ENCODE data around the gene TRAF3IP1.
A peak's percentile ranks its signal among the peaks of the same experiment; 100 is the strongest.

Gene TRAF3IP1

DNA sequence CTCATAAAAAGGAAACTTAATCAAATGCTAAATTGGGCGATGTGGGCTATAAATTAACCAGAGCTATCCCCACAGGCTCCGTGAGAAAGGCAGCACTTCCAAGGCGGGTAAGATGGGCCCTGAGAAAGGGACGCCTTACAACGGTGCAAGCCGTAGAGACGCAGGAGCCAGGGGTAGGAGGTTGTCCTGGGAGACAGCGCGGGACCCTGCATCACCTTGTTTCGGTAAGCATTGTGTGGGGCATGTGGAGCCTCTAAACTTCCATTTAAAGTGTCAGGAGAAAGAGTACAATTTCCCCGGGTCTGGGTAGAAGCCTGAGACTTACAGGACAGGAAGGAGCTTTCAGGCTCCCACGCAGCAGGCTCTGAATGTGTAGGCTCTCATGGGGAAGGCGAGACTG lies 30.7 kb upstream of the TRAF3IP1 start:
- Histone ChIP-seq H3K36me3 (no peaks in the 10 kb centered on the region), H3K4me1 (peaks cover 0 to 42% (median 40%) of the 10 kb centered on the region in 4 donors), H3K27ac (peak overlapping the region; percentile 98 to 99), H3K27me3 (no peaks in the 10 kb centered on the region), H3K9me3 (no peaks in the 10 kb centered on the region), H3K4me3 (peak overlapping the region; percentile 86 to 90)
- intact Hi-C loops (cut with DNase I; ENCODE audit: low total_unique reads): loop anchor here (2.0 to 10.0 kb wide), 2 partner anchors 31 to 1955 kb away; partner anchors contain the start of gene TRAF3IP1
- peak; percentile 17 to 63 for DNase-seq
- TF ChIP-seq, protein P1, sequence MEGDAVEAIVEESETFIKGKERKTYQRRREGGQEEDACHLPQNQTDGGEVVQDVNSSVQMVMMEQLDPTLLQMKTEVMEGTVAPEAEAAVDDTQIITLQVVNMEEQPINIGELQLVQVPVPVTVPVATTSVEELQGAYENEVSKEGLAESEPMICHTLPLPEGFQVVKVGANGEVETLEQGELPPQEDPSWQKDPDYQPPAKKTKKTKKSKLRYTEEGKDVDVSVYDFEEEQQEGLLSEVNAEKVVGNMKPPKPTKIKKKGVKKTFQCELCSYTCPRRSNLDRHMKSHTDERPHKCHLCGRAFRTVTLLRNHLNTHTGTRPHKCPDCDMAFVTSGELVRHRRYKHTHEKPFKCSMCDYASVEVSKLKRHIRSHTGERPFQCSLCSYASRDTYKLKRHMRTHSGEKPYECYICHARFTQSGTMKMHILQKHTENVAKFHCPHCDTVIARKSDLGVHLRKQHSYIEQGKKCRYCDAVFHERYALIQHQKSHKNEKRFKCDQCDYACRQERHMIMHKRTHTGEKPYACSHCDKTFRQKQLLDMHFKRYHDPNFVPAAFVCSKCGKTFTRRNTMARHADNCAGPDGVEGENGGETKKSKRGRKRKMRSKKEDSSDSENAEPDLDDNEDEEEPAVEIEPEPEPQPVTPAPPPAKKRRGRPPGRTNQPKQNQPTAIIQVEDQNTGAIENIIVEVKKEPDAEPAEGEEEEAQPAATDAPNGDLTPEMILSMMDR (IDR thresholded peaks at IDR 0.05): no peak

GRCh38 chr2:238290091-238290509 lies 30.2 kb upstream of the TRAF3IP1 start:
- no peaks in the 10 kb centered on the region for H3K9me3 ChIP-seq
- intact Hi-C loops (cut with DNase I; ENCODE audit: low total_unique reads): no loop called here
- no peaks in the 10 kb centered on the region for H3K27me3 ChIP-seq
- no peaks in the 10 kb centered on the region for H3K36me3 ChIP-seq
- H3K27ac ChIP-seq: no peak overlapping the region
- no peak overlapping the region for H3K4me3 ChIP-seq
- peak; percentile 32 to 68 for DNase-seq
- TF ChIP-seq, protein P1 (IDR thresholded peaks at IDR 0.05): no peak
- peaks cover 0 to 37% (median 35%) of the 10 kb centered on the region in 4 donors for H3K4me1 ChIP-seq

DNA sequence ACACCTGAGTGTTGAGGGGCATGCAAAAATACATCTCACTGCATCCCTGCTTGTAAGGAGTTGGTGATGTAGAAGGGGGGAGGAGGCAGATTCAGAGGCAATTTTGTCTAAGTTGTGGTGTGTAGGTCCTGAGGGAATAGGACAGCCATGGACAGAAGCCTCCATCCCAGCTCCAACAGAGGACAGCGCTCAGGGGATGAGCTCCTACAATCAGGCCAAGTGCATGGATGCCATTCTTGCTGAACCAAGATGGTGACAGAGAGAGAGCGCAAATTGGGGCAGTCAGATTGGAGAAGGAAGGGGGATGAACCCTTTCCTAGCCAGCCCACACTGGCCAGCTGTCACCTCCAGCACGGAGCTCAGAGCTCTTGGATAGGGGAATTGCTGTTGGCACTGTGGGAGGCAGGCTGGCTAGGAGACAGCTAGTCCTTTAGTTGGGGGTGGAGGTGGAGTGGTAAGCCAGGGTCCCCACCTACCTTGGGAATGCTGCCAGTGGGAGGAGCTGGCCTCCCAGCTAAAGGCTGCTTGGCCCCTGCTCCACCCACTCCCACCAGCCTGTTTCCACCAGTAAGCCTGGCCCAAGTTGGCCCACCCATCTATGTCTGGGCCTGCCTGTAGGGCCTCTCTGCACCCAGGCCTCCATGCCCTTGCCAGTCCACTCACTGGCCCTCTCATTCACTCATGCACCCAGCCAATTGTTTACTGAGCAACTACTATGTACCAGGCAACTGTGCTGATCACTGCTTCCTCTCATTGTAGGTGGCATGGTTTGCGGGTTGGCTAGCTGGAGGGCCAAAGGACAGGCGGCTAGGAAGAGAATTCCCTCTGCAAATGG lies 29.4 kb upstream of the TRAF3IP1 start:
- intact Hi-C loops (cut with DNase I; ENCODE audit: low total_unique reads): no loop called here
- peaks cover 0 to 5% of the 10 kb centered on the region in 2 donors for H3K27me3 ChIP-seq
- H3K27ac ChIP-seq: no peak overlapping the region
- no peak for DNase-seq
- TF ChIP-seq, protein P1 (IDR thresholded peaks at IDR 0.05): no peak
- H3K36me3 ChIP-seq: no peaks in the 10 kb centered on the region
- H3K4me1 ChIP-seq: peaks cover 0 to 28% (median 28%) of the 10 kb centered on the region in 4 donors
- no peak overlapping the region for H3K4me3 ChIP-seq
- no peaks in the 10 kb centered on the region for H3K9me3 ChIP-seq

DNA sequence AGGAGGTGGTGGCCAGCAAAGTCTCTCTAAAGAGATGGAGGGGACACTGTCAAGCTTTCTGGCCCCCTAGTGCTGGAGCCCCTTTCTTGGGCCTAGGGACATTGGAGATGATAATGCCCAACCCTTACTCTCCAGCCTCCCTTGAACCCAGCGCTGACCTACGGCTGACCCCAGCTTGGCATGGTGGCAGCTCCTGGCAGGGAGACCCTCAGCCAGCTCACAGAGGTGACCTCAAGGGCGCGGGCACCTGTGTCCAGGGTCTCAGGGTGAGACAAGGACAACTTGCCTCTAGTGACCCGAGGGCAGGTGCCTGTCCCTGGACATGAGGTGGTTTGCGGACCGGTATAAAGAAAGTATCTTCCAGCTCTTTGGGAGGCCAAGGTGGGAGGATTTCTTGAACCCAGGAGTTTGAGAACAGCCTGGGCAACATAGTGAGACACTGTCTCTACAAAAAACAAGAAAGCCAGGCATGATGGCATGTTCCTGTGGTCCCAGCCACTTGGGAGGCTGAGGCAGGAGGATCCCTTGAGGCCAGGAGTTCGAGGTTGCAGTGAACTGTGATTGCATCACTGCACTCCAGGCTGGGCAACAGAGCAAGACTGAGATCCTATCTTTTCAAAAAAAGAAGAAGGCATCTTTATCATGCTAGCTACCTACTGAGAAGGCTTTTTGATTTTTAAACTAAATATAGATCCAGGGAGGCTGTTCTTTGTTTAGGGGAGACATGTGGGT lies 28.6 kb upstream of the TRAF3IP1 start:
- H3K4me3 ChIP-seq: no peak overlapping the region
- peaks cover 0 to 21% (median 20%) of the 10 kb centered on the region in 4 donors for H3K4me1 ChIP-seq
- H3K9me3 ChIP-seq: no peaks in the 10 kb centered on the region
- peaks cover 0 to 7% of the 10 kb centered on the region in 2 donors for H3K27me3 ChIP-seq
- H3K36me3 ChIP-seq: no peaks in the 10 kb centered on the region
- no peak overlapping the region for H3K27ac ChIP-seq
- TF ChIP-seq, protein P1 (IDR thresholded peaks at IDR 0.05): no peak
- intact Hi-C loops (cut with DNase I; ENCODE audit: low total_unique reads): no loop called here
- DNase-seq: no peak

DNA sequence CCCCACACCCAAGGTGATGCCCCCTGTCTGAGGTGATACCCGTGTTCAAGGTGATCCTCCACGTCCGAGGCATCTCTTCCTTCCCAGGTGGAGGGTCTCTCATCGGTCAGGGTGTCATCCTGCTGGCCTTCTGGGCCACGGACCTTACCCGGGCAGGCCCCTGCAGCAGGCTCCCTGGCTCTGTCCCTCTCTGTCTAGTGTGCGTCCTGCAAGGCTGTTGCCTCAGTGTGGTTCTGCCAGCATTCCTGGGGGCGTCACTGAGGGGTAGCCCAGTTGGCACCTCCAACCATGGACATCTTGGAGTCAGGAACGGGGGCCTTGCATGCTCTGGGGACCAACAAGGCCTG lies 26.3 kb upstream of the TRAF3IP1 start:
- Histone ChIP-seq H3K4me3 (no peak overlapping the region), H3K36me3 (no peaks in the 10 kb centered on the region), H3K27me3 (peaks cover 0 to 10% of the 10 kb centered on the region in 2 donors), H3K27ac (no peak overlapping the region), H3K4me1 (peaks cover 0 to 8% (median 8%) of the 10 kb centered on the region in 4 donors), H3K9me3 (no peaks in the 10 kb centered on the region)
- intact Hi-C loops (cut with DNase I; ENCODE audit: low total_unique reads): no loop called here
- peak in 1 of 2 donors; percentile 16 for DNase-seq
- TF ChIP-seq, protein P1 (IDR thresholded peaks at IDR 0.05): no peak

Measured in tibial artery (tissue), 4 donors.